Activated T-cell treated with anti-CD3 and anti-CD28 coated beads, Interleukin-2, amount 50 U/mL, for 72 hours (primary cell): Measurements from ENCODE around the gene EWSR1. TPM values are rescaled to one million over a fixed set of nuclear protein-coding genes. Genes with fewer than 3 reads are reported as not detected.
"Not testable (repeated sequence)": the region's sequence is repeated elsewhere in the genome, so short reads cannot be mapped to it uniquely, and the experiment has no call there.

Experiments
- ATAC-seq, 2 donors: fragments of 150-1000 bp; cut with Tn5 transposase; replicated peaks in 1 of 2; 2 replicates each; pipeline ENCODE4 v1.10.0; 2021; ENCODE audit warnings: moderate library complexity in 2 of 2, mild to moderate bottlenecking in 1 of 2
- DNase-seq, 2 donors: peaks; one replicate each; pipeline ENCODE4 v3.0.0; 2021 to 2022; ENCODE audit warnings: mixed read lengths in 1 of 2
- H3K27ac Mint-ChIP-seq: one replicate; pipeline ENCODE4 v1.8.0; 2022; ENCODE audit warnings: mild to moderate bottlenecking, moderate library complexity, mixed read lengths
- H3K27me3 Mint-ChIP-seq: one replicate; pipeline ENCODE4 v1.8.0; 2022; ENCODE audit warnings: low read depth, mixed read lengths
- H3K36me3 Mint-ChIP-seq, 2 donors: one replicate each; pipeline ENCODE4 v1.8.0; 2022; ENCODE audit warnings: mixed read lengths in 2 of 2, mild to moderate bottlenecking in 1 of 2; ENCODE audit not compliant: insufficient read depth in 2 of 2
- H3K4me1 Mint-ChIP-seq: one replicate; pipeline ENCODE4 v1.8.0; 2022; ENCODE audit warnings: low read depth, mixed read lengths
- H3K4me3 Mint-ChIP-seq, 2 donors: one replicate each; pipeline ENCODE4 v1.8.0; 2022; ENCODE audit warnings: mild to moderate bottlenecking in 2 of 2, mixed read lengths in 2 of 2, moderate library complexity in 2 of 2
- H3K9me3 Mint-ChIP-seq, 2 donors: one replicate each; pipeline ENCODE4 v1.8.0; 2022; ENCODE audit warnings: mixed read lengths in 2 of 2
- total RNA-seq, 2 donors: library from RNA; stranded (reverse); gene quantifications; one replicate each; pipeline ENCODE4 v1.2.3, GENCODE V29; 2022

EWSR1 gene
- total RNA-seq, 2 donors from 2014 or later, result 279 to 285 TPM

DNA sequence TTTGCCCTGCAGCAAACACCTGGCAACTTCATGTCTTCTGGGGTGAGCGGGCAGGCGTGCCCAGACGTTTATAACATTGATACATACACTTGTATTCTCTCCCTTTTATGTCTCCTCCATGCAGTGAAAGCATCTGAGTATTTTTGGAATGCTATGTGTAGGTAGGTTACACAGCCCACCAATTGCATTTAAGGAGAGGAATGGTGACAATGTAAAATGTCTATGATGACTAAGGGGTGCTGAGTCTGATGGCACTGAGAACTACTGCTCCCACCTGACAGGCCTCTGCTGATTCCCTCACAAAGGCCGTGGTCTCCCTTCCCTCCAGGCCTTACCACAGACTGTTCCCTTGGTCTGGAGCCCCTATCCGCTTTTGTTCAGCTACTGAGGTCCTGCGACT lies 70.3 kb downstream of the EWSR1 start:
- Mint-ChIP-seq H3K27me3 (no peaks in the 10 kb centered on the region), H3K36me3 (peaks cover 2 to 7% of the 10 kb centered on the region in 2 donors), H3K27ac (no peak overlapping the region), H3K4me3 (no peak overlapping the region), H3K9me3 (no peaks in the 10 kb centered on the region), H3K4me1 (no peaks in the 10 kb centered on the region)
- no peak for ATAC-seq
- DNase-seq, result no peak

DNA sequence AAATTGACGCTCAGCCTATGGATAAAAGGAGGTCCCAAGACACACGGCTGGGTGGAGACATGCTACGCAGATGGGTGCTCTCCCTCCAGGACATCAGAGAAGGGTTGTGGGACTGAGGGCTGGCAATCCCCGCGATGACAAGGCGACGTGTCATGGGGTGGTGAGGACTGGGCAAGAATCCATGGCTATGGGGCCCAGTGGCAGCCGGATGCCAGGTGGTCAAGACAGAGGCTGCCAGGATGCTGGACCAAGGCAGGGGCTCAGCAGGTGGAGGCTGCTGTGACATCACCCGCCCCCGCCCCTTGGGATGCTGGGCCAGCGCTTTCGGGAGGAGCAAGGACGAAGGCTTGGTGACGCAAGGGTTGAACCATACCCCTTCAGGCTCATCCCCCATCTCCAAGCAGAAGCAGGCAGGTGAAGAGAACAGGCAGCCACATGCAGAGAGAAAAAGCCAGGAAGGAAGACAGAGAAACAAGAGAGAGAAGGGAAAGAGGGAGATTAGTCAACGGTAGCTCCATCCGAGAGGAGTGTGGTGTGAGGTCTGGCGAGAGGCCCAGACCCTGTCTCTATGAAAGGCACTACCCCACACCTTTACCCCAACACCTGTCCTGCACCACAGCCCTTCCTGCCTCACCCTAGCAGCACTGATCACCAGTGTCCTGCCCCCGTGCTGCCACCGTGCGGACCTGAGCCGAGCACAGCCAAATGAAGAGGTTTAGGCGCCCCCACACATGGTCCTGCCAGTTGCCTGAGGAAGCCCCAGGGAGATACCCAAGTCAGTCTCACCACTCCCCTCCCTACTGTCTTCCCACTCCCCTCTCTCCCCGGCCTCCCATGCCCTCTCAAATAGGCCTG lies 71.5 kb downstream of the EWSR1 start:
- Mint-ChIP-seq H3K9me3 (no peaks in the 10 kb centered on the region), H3K27ac (no peak overlapping the region), H3K4me3 (no peak overlapping the region), H3K36me3 (peaks cover 4 to 10% of the 10 kb centered on the region in 2 donors), H3K4me1 (no peaks in the 10 kb centered on the region), H3K27me3 (no peaks in the 10 kb centered on the region)
- DNase-seq (no peak), ATAC-seq (no peak)

DNA sequence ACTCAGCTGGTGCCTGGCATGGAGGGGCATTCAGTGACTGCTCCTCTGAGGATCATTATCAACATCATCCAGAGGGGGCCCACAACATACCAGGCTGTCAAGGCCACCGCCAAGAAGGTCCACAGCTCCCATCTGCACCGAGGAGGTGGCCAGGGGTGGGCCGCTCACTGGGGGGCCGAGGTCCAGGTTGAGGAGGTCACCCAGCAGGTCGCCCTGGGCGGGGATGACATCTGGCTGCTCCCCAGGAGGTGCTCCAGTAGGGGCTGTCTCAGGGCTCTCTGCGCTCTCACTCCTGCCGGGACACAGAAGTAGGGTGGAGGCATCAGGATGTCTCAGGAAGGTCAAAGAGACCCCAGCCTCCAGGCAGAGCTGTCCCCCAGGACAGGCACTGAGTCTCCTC lies 72.5 kb downstream of the EWSR1 start:
- H3K4me3 Mint-ChIP-seq, result no peak overlapping the region
- no peak overlapping the region for H3K27ac Mint-ChIP-seq
- H3K4me1 Mint-ChIP-seq, result no peaks in the 10 kb centered on the region
- H3K9me3 Mint-ChIP-seq, result no peaks in the 10 kb centered on the region
- H3K36me3 Mint-ChIP-seq, result peaks cover 4 to 10% of the 10 kb centered on the region in 2 donors
- no peak for ATAC-seq
- H3K27me3 Mint-ChIP-seq, result no peaks in the 10 kb centered on the region
- DNase-seq, result no peak

DNA sequence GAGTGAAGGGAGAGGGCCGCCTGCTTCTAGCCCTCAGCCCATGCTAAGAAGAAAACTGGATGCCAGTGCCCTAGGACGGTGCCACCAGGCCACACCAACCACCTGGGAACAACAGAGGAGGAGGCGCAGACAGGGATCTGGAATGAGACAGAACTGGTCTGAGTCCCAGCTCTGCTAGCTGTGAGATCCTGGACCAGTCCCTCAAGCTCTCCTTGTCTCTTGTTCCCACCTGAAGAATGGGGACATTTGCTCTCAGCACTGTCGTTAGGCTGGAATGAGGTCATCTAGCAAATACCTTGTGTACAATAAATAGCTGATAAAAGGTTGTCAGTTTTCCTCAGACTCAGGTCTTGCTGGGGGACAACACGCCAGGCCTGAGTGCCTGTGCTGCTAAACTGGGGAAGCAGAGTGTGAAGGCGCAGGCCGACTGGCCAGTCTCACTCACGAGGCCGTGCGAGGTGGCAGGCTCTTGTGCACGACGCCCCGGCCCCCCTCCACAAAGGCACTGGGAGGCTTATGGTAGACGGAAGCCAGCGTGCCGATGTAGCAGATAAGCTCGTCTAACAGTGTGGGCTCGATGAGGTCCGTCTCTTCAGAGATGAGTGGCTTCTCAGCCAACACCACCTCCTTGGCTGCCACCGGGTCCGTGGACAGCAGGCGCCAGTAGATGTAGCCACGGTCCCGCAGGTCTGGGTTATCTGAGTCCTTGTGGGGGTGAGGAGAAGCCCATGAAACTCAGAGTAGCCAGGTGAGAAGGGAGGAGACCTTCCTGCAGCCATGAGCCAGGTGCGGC lies 73.2 kb downstream of the EWSR1 start:
- DNase-seq, result no peak
- H3K27ac Mint-ChIP-seq, result no peak overlapping the region
- H3K4me3 Mint-ChIP-seq, result no peak overlapping the region
- H3K27me3 Mint-ChIP-seq, result no peaks in the 10 kb centered on the region
- no peak for ATAC-seq
- H3K9me3 Mint-ChIP-seq, result no peaks in the 10 kb centered on the region
- peaks cover 5 to 13% of the 10 kb centered on the region in 2 donors for H3K36me3 Mint-ChIP-seq
- no peaks in the 10 kb centered on the region for H3K4me1 Mint-ChIP-seq

DNA sequence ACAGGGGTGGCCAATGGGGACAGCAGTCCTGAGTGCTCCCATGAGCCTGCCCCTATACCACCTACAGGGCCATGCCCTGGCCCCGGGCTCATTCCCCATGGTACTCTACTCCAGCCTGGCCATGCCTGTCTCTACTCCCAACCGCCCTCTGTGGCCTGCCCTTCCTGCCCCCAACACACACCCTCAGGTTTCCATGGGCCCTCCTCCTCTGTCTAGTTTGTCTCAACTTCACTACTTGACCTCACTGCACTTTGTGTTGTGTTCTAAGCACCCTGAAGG lies 73.7 kb downstream of the EWSR1 start:
- Mint-ChIP-seq H3K4me1 (no peaks in the 10 kb centered on the region), H3K27me3 (no peaks in the 10 kb centered on the region), H3K9me3 (no peaks in the 10 kb centered on the region), H3K36me3 (peaks cover 5 to 13% of the 10 kb centered on the region in 2 donors), H3K4me3 (no peak overlapping the region), H3K27ac (no peak overlapping the region)
- DNase-seq, result no peak
- ATAC-seq, result no peak

DNA sequence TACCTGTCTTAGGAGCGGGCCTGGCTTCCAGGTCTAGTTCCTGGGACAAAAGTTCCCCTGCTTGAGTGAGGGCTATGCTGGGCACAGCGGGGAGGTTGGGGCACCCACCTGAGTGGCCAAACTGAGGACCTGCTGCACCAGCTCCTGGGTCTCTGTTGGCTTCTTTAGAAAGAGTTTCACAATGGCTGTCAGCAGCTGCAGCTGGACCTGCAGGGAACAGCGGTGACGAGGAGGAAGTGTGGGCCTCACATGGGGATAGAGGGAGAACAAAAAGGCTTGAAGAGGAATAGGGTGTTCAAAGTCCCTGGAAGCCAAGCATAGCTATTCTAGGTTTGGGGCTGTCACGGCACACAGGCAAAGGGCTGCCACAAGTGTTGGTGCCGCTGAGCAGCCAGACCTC lies 74.1 kb downstream of the EWSR1 start:
- no peaks in the 10 kb centered on the region for H3K9me3 Mint-ChIP-seq

DNA sequence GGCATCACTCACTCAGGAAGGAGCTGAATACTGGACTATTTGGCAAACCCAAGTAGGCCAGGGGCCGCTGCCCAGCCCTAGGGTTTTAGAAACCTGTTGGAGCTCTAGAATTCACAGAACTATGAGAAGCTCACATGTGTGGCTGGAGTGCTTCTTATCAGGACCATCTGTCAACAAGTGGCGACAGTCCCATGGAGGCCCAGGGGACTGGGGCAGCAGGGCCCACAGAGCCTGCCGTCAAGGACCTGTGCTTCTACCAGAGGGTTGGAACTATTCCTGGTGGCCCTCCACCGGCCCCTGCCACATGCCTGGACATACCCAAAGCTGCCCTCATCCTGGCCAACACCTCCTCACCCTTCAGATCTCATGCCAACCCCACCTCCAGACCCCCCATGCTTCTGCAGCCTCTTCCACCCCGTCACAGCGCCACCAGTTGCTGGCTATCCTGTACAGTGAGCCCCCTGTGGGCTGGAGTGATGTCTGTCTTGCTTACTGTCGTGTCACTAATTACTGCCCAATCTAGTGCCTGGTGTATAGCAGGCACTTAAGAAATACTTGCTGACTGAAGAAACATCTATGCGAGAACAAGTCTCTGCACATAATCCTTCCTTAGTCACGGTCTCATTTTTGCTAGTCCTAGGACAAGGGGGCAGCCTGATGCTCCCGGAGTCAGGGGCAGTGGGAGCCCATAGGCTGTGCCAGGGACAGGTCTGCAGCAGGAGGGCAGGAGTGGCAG lies 74.7 kb downstream of the EWSR1 start:
- peaks cover 5 to 13% of the 10 kb centered on the region in 2 donors for H3K36me3 Mint-ChIP-seq
- H3K4me1 Mint-ChIP-seq, result no peaks in the 10 kb centered on the region
- DNase-seq (no peak), ATAC-seq (no peak)
- no peak overlapping the region for H3K4me3 Mint-ChIP-seq
- no peaks in the 10 kb centered on the region for H3K27me3 Mint-ChIP-seq
- H3K9me3 Mint-ChIP-seq, result no peaks in the 10 kb centered on the region
- no peak overlapping the region for H3K27ac Mint-ChIP-seq

More for the DNA sequence above, 74.1 kb downstream of the EWSR1 start:
- DNase-seq (no peak), ATAC-seq (no peak)
- H3K4me3 Mint-ChIP-seq, result no peak overlapping the region
- H3K36me3 Mint-ChIP-seq, result peaks cover 5 to 13% of the 10 kb centered on the region in 2 donors
- no peaks in the 10 kb centered on the region for H3K27me3 Mint-ChIP-seq
- no peak overlapping the region for H3K27ac Mint-ChIP-seq
- no peaks in the 10 kb centered on the region for H3K4me1 Mint-ChIP-seq

DNA sequence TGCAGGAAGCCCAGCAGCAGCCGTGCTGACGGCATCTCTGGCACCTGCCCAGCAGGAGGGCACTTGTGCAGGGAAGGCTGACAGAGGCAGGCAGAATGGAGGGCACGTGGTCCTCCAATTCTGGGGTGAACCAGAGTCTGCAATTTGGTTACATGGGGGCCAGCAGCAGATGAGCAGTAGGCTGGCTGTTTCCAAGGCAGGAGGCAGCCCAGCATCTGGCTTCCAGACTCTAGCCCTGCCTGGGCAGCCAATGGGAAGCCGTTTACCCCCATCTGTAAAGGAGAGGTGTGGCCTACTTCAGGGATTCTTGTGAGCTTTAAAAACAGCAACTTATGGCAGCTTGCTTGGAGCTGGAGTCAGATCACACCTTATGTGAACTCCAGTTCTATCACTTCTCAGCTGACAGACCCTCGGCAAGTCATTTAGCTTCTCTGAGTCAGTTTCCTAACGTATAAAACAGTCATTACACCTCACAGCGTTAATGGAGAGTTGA lies 75.3 kb downstream of the EWSR1 start:
- Mint-ChIP-seq H3K4me1 (no peaks in the 10 kb centered on the region), H3K9me3 (no peaks in the 10 kb centered on the region), H3K4me3 (no peak overlapping the region), H3K36me3 (peaks cover 3 to 14% of the 10 kb centered on the region in 2 donors), H3K27me3 (no peaks in the 10 kb centered on the region), H3K27ac (no peak overlapping the region)
- ATAC-seq, result peak; percentile 22 to 73
- DNase-seq, result no peak

DNA sequence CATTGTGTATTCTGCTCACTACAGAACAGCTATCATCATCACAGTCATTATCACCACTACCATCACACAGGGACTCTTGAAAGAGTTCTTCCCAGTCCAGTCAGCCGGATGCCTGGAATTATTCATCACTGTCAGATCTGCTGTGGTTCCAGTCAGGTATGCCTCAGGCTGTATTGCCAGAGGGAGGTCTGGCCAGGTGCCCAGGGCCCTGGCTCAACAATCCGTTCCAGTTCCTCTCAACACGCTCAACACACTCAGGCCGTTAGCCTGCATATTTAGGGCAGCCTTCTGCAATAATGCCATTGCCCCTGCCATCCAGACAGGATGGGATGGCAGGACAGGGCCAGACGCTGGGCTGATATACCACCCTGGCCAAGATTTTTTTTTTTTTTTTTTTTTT lies 76.1 kb downstream of the EWSR1 start:
- H3K4me1 Mint-ChIP-seq, result no peaks in the 10 kb centered on the region
- peaks cover 5 to 11% of the 10 kb centered on the region in 2 donors for H3K36me3 Mint-ChIP-seq
- DNase-seq, result no peak
- no peaks in the 10 kb centered on the region for H3K27me3 Mint-ChIP-seq
- peak in 1 of 2 donors; percentile 4 for ATAC-seq
- H3K4me3 Mint-ChIP-seq, result no peak overlapping the region
- H3K27ac Mint-ChIP-seq, result no peak overlapping the region
- no peaks in the 10 kb centered on the region for H3K9me3 Mint-ChIP-seq

DNA sequence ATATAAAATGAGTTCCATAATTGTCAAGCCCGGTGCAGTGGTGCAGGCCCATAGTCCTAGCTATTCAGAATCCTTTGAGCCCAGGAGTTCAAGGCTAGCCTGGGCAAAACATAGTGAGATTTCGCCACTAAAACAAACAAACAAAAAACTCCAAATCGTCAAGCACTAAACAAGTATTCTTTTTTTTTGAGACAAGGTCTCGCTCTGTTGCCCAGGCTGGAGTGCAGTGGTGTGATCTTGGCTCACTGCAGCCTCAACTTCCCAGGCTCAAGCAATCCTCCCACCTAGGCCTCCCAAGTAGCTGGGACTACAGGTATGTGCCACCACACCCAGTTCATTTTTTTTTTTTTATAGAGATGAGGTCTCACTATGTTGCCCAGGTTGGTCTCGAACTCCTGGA lies 76.8 kb downstream of the EWSR1 start:
- not testable (repeated sequence) for H3K36me3 Mint-ChIP-seq, H3K4me3 Mint-ChIP-seq

DNA sequence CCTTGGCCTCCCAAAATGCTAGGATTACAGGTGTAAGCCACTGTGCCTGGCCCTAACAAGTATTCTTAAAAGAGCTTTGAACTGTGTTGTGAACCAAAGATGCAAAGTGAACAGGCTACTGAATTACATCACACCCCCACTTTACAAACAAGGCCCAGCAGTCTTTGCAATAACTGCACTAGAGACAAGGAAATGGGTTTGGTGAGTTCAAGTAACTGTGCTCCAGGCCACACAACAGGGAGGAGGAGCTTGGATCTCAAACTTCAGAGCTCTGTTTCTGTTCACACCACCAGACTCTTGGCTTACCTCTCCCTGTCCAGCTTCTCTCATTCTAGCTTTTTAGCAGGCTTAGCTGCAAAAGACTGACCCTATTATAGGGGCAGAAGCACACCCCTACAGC lies 77.9 kb downstream of the EWSR1 start:
- Mint-ChIP-seq H3K27me3 (no peaks in the 10 kb centered on the region), H3K4me3 (no peak overlapping the region), H3K27ac (no peak overlapping the region), H3K36me3 (peaks cover 5 to 14% of the 10 kb centered on the region in 2 donors), H3K9me3 (no peaks in the 10 kb centered on the region), H3K4me1 (no peaks in the 10 kb centered on the region)
- ATAC-seq (no peak), DNase-seq (no peak)

More for the DNA sequence above, 76.8 kb downstream of the EWSR1 start:
- H3K27ac Mint-ChIP-seq, DNase-seq, H3K4me1 Mint-ChIP-seq, H3K9me3 Mint-ChIP-seq, H3K27me3 Mint-ChIP-seq, ATAC-seq: not testable (repeated sequence)

DNA sequence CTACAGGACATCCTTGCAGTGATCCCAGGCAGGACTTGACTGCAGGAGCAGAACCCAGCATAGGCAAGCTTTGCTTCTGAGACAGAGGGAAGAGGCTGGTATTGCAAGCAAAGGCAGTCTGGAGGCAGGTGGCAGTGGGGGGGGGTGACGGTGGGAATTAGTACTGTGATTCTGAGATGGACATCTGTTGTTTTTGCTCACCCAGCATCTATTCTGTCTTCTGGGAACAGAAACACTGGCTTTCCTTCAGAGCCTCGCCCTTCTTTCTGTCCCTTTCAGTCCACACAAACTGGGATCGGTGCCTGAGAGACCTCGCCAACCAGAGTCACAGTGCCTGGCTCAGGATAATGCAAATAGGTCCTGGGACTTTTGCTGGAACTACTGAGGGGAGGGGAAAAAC lies 78.6 kb downstream of the EWSR1 start:
- Mint-ChIP-seq H3K9me3 (no peaks in the 10 kb centered on the region), H3K27ac (no peak overlapping the region), H3K27me3 (no peaks in the 10 kb centered on the region), H3K36me3 (peaks cover 5 to 17% of the 10 kb centered on the region in 2 donors), H3K4me3 (no peak overlapping the region), H3K4me1 (no peaks in the 10 kb centered on the region)
- ATAC-seq, result no peak
- no peak for DNase-seq

DNA sequence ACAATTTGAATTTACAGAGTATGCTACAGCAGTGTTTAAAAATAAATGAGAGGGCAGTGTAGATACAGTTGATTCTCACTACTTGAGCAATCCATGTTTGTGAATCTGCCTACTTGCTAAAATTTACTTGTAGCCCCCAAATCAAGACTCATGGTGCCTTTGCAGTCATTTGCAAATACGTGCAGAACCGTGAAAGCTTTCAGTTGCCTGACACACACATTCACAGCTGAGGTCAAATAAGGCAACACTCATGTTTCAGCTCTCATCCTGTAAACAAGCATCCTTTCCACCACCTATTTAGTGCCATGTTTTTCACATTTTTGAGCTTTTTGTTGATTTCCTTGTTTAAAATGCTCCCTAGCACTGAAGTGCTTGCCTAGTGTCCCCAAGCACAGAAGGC lies 80.0 kb downstream of the EWSR1 start:
- Mint-ChIP-seq H3K27ac (no peak overlapping the region), H3K4me3 (no peak overlapping the region), H3K36me3 (peaks cover 5 to 19% of the 10 kb centered on the region in 2 donors), H3K9me3 (no peaks in the 10 kb centered on the region), H3K27me3 (no peaks in the 10 kb centered on the region), H3K4me1 (no peaks in the 10 kb centered on the region)
- no peak for ATAC-seq
- no peak for DNase-seq
